NCI-H1105 (cell line): ENCODE data around the gene ARHGAP21.
A peak's percentile ranks its signal among the peaks of the same experiment; 100 is the strongest.
"Not testable (repeated sequence)": the region's sequence is repeated elsewhere in the genome, so short reads cannot be mapped to it uniquely, and the experiment has no call there.

ENCODE experiments used
- DNase-seq: peaks from one replicate; lab custom pipeline; 2025; lab: John Stamatoyannopoulos, UW

The ARHGAP21 gene

GRCh38 chr10:24723788-24724380, at the start of gene ARHGAP21:
TSS of gene ARHGAP21 (minus strand) at chr10:24723887. CDS start at chr10:24721899, 1,988 bp downstream.
- no peak for DNase-seq

GRCh38 chr10:24771943-24772694, 48.4 kb upstream of the ARHGAP21 start:
- no peak for DNase-seq

- not testable (repeated sequence) for DNase-seq
Measured at GRCh38 chr10:24764991-24765390, 41.3 kb upstream of the ARHGAP21 start.

DNA sequence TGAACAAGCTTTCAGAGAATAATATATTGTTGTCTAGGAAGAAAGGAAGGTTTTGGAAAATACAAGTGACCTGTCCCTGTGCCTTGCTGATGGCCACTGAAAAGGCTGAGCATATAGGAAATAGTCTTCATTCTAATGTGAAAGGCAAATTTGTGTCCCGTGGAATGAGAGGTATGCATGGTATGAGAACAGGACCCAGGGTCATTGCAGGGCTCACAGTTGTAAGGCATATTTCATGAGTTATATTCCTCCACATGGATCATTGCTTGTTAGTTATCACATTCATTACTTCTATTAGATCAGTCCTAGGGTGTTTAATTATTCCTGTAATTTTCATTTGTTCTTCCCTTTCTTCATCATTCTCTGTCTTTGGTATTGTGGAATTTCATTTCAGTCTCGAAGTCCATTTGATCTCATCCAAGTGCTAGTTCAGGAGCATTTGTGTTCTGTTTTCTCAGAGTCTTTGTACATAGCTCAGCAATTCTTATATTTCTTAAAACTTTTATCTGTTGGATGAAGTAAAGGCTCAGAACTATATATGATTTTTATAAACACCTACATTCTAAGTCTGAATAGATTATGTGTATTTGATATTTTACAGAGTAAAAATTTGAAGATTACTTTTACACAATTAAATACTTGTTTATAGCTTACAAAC, 39.4 kb upstream of the ARHGAP21 start:
- DNase-seq, result no peak

GRCh38 chr10:24762161-24762924, 38.7 kb upstream of the ARHGAP21 start:
- no peak for DNase-seq

DNA sequence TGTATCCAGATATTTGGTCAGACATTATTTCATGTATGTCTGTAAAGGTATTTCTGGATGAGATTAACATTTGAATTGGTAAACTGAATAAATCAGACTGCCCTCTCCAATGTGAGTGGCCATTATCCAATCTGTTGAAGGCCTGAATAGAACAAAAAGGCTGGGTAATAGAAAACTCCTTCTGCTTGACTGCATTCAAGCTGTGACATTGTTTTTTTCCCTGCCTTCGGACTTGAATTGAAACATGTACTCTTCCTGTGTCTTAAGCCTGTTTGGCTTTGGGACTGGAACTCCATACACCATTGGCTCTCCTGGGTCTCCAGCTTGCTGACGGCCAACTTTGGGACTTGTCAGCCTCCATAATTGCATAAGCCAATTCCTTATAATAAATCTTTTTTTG, 36.0 kb upstream of the ARHGAP21 start:
- DNase-seq, result no peak

DNA sequence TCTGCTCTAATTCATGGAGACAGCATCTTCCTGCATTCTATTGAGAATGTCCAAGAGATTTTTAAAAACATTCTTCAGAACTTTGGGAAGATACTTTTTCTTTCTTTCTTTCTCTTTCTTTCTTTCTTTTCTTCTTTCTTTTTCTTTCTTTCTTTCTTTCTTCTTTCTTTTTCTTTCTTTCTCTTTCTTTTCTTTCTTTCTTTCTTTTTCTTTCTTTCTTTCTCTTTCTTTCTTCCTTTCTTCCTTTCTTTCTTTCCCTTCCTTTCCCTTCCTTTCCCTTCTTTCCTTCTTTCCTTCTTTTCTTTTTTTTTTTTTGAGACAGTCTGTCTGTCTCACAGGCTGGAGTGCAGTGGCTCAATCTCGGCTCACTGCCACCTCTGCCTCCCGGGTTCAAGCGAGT, 34.6 kb upstream of the ARHGAP21 start:
- not testable (repeated sequence) for DNase-seq

GRCh38 chr10:24756283-24756682, 32.6 kb upstream of the ARHGAP21 start:
- no peak for DNase-seq

DNA sequence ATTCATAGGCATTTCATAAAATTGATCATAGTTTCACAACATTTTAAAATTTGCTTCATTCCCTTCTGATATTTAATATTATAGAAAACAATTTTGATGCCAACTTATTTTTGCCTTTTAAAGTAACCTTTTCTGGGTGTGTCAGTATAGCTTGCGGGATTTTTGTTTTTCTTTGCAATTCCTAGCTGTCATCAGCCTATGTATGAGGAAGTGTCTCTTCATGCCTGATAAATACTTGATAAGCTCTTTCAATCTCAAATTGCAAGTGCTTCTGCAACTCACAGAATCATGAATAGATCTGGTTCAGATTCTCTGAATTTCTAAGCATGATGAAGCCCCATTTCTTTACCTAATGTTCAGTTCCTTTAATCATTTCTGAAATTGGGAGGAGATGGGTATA, 28.0 kb upstream of the ARHGAP21 start:
- no peak for DNase-seq

DNA sequence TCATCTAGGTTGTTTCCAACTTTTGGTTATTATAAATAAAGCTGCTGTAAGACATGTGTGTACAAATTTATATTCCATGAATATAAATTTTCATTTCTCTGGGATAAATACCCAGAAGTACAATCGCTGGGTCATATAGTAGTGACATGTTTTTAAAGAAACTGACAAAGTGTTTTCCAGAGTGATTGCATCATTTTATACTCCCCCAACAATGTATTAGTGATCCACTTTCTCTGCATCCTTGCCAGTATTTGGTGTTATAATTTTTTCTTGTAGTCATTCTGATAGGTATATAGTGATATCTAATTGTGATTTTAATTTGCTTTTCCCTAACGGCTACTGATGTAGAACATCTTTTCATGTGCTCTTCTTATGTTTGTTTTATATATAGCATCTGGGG, 27.0 kb upstream of the ARHGAP21 start:
- DNase-seq, result no peak

GRCh38 chr10:24748214-24748613, 24.5 kb upstream of the ARHGAP21 start:
- DNase-seq, result no peak

DNA sequence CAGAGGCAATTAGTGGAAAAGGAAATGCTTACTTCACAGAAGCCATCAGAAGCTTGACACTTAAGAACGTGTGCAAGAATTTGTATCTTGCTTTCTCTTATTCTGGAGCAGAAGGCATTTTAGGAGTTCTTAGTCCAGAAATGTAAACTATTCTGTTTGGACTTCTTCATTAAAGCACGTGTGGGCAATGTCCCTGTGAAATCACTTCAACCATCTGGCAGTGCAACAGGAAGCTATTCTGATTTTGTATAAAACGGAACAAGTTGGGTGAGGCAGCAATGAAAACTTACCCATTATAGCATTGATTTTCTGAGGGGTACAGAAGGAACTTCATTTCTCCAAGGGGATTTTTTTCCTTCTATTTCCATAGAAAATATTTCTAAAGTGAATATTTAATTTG, 21.3 kb upstream of the ARHGAP21 start:
- no peak for DNase-seq

DNA sequence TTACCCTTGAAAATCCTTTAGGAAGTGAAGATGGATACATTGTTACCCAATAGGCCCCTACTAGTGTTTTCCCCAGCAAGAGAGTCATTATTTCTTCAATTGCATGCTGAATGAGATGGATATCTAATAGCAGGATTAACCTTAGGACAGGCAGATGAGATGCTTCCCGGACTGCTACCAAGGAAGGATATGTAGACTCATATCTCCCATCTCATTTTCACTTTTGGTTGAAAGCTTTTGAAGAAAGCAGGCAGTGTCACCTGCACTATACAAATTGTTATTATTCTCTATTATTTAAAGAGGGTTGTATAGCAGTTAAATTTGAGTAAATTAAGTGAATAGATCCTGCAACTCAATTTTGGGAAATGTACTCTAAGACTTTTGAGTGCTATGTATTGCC, 17.0 kb upstream of the ARHGAP21 start:
- DNase-seq, result no peak

DNA sequence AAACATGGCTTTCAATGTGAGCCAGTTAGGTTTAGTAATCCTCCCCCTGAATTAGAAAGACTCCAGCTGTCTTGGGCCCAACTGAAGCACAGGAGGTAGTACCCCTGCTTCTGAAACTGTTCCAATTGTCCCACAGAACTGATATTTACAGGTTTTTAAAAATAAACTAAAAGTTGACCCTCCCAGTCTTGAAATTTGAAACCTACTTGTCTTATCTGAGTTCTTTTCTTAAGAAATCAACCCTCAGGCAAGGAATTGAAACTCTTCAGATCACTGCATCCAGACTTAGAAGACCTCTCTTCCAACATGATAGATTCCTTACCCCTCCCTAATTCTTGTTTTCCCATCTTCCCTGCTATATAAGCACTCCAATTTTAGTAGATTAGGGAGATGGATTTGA, 13.3 kb upstream of the ARHGAP21 start:
- DNase-seq, result no peak

DNA sequence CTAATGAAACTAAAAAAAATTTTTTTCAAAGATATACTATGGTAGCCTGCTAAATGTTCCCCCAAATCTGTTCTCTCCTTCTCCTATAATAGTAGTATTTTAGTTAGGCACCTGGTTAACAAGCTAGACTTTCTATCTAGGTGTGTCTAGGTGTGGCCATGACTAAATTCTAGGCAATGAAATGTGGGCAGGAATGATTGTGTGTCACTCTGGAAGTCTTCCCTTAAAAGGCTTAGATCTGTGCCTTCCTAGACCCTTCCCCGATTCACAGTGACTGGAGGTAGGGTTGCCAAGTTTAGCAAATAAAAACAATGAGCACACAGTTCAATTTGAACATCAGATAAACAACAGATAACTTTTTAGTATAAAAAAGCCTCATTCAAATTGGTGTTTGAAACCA, 8.3 kb upstream of the ARHGAP21 start:
- DNase-seq, result no peak

- DNase-seq, result no peak
Measured at GRCh38 chr10:24730811-24731210, 7.1 kb upstream of the ARHGAP21 start.

DNA sequence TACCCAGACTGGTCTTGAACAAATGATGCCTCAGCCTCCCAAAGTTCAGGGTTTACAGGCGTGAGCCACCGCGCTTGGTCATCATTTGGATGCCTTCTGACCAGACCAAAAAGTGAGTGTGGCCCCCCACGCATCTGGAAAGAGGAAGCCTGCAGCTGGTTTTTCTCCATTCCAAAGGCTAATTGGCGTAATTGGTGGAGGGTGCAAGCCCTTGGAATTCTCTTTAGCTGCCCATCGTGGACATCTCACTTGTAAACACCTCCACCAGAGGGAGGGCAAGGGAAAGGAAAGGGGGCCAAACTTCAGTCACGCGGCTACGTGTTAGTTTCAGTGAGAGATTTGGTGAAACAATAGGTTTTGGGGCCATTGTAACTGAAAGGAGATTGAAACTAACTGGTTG, 4.1 kb upstream of the ARHGAP21 start:
- no peak for DNase-seq

GRCh38 chr10:24726626-24727025, 2.9 kb upstream of the ARHGAP21 start:
- DNase-seq, result no peak

- DNase-seq, result not testable (repeated sequence)
Measured at GRCh38 chr10:24726029-24726428, 2.3 kb upstream of the ARHGAP21 start.

DNA sequence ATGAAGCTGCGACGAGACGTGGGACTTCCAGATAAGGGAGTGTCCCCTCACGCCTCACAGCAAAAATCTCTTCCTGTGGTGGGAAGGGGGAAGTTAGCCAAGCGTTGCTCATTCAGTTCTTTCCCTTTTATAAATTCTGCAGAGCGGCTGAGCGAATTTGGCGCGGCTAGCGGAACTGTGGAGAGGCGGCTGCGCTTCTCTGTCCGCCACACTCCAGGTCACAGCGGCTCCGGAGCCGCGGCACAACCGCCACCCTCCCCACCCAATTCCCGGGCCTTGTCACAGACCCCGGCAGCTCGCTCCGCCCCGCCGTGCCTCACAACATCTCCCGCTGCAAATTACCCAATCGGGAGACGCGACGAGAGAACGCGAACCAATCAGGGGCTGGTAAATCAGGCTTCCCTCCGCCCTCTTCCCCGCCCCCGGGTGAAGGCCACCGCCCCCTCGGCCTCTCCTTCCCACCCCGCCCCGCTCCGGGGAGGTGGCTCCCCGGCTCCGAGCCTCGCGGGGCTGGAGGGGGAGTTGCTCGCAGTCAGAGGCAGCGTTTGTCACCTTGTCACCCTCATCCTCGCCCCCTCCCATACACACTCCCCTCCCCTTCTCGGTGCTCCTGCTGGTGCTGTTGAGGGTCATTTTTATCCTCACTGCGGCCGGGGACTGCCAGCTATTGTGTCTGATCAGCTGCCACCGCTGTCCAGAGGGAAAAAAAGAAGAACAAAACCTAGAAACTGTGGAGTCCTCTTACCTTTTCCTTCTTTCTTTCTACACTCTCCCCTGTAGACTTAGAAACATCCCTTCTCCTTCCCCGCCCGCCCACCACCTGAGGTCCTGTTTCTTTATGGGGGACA, 918 bp upstream of the ARHGAP21 start:
- DNase-seq, result peak; percentile 89

DNA sequence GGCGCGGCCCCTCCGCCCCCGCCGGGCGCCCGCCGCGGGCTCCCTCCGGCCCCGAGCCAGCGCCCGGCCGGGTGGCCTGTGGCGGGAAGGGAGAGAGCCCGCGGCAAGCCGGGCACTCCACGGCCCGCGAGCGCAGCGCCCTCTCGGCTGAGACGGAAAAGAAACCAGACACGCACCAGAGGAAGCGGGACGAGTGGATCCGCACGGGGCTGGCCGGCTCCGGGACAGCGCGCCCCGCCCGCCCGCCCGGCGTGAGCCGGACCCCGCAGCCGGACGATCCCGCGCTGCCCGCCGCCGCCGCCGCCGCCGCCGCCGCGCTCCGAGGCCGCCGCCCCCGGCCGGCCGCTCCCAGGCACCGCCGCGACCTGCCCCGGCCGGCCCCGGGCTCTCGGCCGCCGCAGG, 300 bp downstream of the ARHGAP21 start:
- no peak for DNase-seq
